Limb (tissue), 2 donors: ENCODE data around the gene GGTLC2.
A peak's percentile ranks its signal among the peaks of the same experiment; 100 is the strongest.
"Not testable (repeated sequence)": the region's sequence is repeated elsewhere in the genome, so short reads cannot be mapped to it uniquely, and the experiment has no call there.

Experiments
- DNase-seq, 2 donors: peaks; one replicate each; pipeline ENCODE4 v3.0.0-alpha.2; 2016; ENCODE audit errors: extremely low spot score in 2 of 2

The GGTLC2 gene

GRCh38 chr22:22636260-22636659, 8.2 kb upstream of the GGTLC2 start:
- DNase-seq = not testable (repeated sequence)

DNA sequence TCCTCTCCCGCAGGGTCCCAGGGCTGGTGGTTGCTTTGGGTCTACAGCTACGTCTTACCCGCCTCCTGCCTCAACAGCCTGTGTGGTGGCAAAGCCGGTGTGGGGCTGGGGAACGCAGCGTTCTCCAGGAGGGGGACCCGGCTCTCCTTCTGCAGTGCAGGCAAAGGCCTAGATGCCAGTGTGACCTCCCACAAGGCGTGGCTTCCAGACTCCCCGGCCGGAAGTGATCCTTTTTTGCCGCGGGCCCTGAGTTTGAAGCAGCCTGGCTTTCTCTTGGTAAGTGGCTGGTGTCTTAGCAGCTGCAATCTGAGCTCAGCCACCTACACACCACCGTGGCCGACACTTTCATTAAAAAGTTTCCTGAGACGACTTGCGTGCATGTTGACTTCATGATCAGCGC, 6.1 kb upstream of the GGTLC2 start:
- not testable (repeated sequence) for DNase-seq

GRCh38 chr22:22642255-22642654, 2.2 kb upstream of the GGTLC2 start:
- DNase-seq = not testable (repeated sequence)

DNA sequence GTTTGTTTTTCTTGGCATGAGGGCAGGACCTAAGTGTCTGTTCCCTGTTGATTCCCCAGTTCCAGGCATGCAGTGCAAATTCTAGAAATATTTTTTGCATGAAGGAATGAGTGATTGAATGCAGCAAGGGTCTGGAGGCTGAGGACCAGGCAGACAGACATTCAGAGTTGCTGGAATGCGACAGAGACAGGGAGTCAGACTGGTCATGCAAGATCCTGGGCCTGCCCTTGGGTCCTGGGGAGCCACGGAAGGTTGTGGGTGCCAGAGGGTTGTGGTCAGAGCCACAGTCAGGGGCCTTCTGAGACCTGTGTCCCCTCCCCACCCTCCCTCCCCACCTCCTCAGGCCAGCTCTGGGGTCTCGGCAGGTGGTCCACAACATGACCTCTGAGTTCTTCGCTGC, 1.6 kb downstream of the GGTLC2 start:
- DNase-seq = not testable (repeated sequence)

GRCh38 chr22:22647952-22648351, 3.5 kb downstream of the GGTLC2 start:
- DNase-seq = not testable (repeated sequence)

GRCh38 chr22:22648863-22649536, 4.6 kb downstream of the GGTLC2 start:
- DNase-seq = not testable (repeated sequence)

DNA sequence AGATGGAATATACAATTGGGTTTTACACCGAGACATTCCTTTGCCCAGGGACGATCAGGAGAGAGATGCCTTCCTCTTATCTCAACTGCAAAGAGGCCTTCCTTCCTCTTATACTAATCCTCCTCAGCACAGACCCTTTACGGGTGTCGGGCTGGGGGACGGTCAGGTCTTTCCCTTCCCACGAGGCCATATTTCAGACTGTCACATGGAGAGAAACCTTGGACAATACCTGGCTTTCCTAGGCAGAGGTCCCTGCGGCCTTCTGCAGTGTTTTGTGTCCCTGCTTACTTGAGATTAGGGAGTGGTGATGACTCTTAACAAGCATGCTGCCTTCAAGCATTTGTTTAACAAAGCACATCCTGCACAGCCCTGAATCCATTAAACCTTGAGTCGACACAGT, 5.3 kb downstream of the GGTLC2 start:
- DNase-seq = not testable (repeated sequence)

DNA sequence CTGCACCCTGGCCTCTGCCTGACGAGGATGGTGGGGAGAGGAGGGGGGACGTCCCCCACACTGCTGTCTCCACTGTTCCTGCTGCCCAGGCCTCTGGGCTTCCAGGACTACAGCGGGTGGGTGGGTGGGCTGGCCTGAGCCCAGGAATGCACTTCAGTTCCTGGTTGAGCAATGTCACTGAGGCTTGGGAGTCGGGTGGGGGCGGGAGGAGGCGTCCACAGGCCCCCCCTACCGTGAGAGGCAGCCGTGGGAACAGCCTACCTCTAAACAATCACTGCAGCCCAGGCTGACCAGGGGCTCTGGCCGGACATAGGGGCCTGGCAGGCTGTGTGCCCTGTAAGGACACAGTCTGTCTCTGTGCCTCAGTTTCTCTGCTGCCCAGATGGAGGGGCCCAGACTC, 6.0 kb downstream of the GGTLC2 start:
- not testable (repeated sequence) for DNase-seq

- DNase-seq = not testable (repeated sequence)
Measured at GRCh38 chr22:22650803-22651515, 6.5 kb downstream of the GGTLC2 start.

GRCh38 chr22:22651593-22651992, 7.2 kb downstream of the GGTLC2 start:
- DNase-seq = peak in 1 of 2 donors; percentile 71

DNA sequence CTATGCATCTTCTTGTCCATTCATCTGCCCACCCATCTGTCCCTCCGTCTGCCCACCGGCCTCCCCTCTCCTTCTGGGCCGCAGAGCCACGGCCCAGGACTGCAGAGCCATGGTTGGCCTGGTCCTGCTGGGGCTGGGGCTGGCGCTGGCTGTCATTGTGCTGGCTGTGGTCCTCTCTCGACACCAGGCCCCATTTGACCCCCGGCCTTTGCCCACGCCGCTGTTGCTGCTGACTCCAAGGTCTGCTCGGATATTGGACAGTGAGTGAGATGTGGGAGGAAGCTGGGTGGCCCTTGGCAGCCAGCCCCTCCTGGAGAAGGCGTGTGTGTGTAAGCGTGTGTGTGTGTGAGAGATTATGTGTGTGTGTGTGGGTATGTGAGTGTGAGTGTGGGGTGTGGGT, 7.7 kb downstream of the GGTLC2 start:
- not testable (repeated sequence) for DNase-seq

DNA sequence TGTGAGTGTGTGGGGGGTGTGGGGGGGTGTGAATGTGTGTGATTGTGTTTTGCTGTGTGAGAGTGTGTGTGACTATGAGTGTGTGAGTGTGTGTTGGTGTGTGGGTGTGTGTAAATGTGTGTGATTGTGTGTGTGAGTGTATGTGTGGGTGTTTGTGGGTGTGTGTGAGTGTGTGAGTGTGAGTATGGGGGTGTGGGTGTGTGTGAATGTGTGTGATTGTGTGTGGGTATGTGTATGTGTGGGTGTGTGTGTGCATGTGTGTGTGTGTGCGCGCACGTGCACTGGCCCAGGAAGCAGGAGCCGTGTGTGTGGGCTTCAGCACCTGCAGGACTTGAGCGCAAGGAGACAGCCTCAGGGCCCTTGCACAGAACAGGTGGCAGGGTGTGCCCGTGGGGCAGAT, 8.2 kb downstream of the GGTLC2 start:
- not testable (repeated sequence) for DNase-seq

- not testable (repeated sequence) for DNase-seq
Measured at GRCh38 chr22:22653677-22654381, 9.4 kb downstream of the GGTLC2 start.

- DNase-seq = no peak
Measured at GRCh38 chr22:22655452-22656290, 11.3 kb downstream of the GGTLC2 start.

- no peak for DNase-seq
Measured at GRCh38 chr22:22657712-22658111, 13.3 kb downstream of the GGTLC2 start.

GRCh38 chr22:22661275-22661674, 16.9 kb downstream of the GGTLC2 start:
- no peak for DNase-seq

DNA sequence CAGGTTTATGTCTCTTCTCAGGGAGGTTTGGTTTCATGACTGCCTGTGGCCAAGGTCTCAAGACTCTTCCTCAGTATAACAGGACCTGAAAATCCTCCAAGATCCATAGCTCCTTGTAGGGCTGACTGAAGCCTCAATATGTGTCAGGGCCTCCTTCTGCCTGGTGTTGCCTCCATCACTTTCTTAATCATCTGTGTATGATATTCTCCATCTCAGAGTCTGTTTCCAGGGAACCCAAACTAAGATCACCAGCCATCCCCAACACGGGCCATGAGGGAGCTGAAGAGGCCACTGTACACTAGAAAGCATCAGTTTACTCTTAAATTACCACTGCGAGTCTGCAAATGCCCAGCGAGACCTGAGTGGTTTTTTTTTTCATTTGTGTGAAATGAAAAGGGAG, 17.7 kb downstream of the GGTLC2 start:
- DNase-seq = peak in 1 of 2 donors; percentile 4

DNA sequence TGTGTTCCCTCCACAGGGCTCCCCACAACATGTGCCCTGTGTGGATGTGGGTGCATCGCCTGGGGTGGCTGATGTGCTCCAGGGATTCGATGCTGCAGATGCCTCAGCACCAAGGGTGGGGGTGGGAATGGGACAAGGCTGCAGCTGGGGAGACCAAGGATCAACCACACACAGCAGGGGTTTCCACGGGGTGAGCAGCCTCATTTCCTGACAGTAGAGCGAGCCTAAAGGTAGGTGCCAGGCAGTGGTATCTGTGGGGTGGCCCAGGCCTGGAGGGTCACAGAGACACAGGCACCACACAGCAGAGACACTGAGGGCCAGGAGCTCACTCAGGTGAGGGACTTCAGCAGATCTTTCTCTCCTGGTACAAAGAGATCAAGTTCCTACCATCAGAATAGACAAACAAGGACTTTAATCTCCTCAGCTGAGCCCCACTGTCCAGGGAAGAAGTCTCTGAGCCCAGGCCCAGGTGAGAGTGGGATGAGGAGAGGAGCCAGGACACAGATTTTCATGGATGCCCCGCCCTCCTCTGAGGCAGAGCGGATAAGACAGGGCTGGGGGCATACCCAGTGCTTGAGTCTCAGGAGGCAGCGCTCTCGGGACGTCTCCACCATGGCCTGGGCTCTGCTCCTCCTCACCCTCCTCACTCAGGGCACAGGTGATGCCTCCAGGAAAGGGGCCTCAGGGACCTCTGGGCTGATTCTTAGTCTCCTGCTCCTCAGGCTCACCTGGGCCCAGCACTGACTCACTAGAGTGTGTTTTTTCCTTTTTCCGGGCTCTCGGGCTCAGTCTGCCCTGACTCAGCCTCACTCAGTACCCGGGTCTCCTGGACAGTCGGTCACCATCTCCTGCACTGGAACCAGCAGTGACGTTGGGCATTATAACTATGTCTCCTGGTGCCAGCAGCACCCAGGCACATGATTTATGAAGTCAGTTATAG, 19.7 kb downstream of the GGTLC2 start:
- DNase-seq = peak in 1 of 2 donors; percentile 16

- DNase-seq = no peak
Measured at GRCh38 chr22:22666307-22667091, 22.1 kb downstream of the GGTLC2 start.
